ENCODE data around the gene FRA10AC1. TPM values are rescaled to one million over a fixed set of nuclear protein-coding genes. Genes with fewer than 3 reads are reported as not detected.

FRA10AC1 gene
- total and polyA plus RNA-seq, 7 donors: 6.4 to 15.0 (median 13.2) TPM

- Histone ChIP-seq H3K27me3 (ENCODE audit: insufficient read depth in 3 of 3, low read length in 2 of 3) (peaks cover 0 to 3% (median 0%) of the 10 kb centered on the region in 3 donors), H3K4me3 (no peak overlapping the region), H3K27ac (no peak overlapping the region), H3K4me1 (no peaks in the 10 kb centered on the region), H3K9me3 (no peaks in the 10 kb centered on the region), H3K36me3 (ENCODE audit: insufficient read depth in 1 of 2, low read depth in 1 of 2) (no peaks in the 10 kb centered on the region)
- ATAC-seq: no peak
- intact Hi-C loops (cut with DNase I): no loop called here
- TF ChIP-seq, protein P1, sequence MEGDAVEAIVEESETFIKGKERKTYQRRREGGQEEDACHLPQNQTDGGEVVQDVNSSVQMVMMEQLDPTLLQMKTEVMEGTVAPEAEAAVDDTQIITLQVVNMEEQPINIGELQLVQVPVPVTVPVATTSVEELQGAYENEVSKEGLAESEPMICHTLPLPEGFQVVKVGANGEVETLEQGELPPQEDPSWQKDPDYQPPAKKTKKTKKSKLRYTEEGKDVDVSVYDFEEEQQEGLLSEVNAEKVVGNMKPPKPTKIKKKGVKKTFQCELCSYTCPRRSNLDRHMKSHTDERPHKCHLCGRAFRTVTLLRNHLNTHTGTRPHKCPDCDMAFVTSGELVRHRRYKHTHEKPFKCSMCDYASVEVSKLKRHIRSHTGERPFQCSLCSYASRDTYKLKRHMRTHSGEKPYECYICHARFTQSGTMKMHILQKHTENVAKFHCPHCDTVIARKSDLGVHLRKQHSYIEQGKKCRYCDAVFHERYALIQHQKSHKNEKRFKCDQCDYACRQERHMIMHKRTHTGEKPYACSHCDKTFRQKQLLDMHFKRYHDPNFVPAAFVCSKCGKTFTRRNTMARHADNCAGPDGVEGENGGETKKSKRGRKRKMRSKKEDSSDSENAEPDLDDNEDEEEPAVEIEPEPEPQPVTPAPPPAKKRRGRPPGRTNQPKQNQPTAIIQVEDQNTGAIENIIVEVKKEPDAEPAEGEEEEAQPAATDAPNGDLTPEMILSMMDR (IDR thresholded peaks at IDR 0.05): no peak
- DNase-seq: no peak
- whole genome bisulfite sequencing, 3 donors: 72 to 80% (median 75%) methylated on average over 7 of the region's 7 CpGs
Measured at GRCh38 chr10:93620925-93621324, 81.5 kb downstream of the FRA10AC1 start.

Other genes starting within 250 kb of the FRA10AC1 start
- 1 to 10 TPM; 4.2 to 9.4 (median 5.8) TPM for gene MYOF, start 220.3 kb downstream of the FRA10AC1 start, total RNA-seq
- gene MYOF, start 220.3 kb downstream of the FRA10AC1 start, polyA plus RNA-seq: 1 to 10 TPM in 2 of 3 donors, under 1 TPM in 1; 0.70 to 3.6 (median 2.1) TPM
- under 1 TPM in 2 of 4 donors, not detected in 2; 0.10 to 0.29 TPM for gene CEP55, start 206.0 kb downstream of the FRA10AC1 start, total RNA-seq
- under 1 TPM in 2 of 3 donors, not detected in 1; 0.16 to 0.25 TPM for gene CEP55, start 206.0 kb downstream of the FRA10AC1 start, polyA plus RNA-seq
- under 1 TPM in 1 of 4 donors, not detected in 3; 0.07 TPM for gene FFAR4, start 135.9 kb downstream of the FRA10AC1 start, total RNA-seq
- under 1 TPM; 0.01 to 0.18 (median 0.08) TPM for gene FFAR4, start 135.9 kb downstream of the FRA10AC1 start, polyA plus RNA-seq
- 1 to 10 TPM; 1.0 to 2.8 (median 1.7) TPM for gene RBP4, start 101.4 kb downstream of the FRA10AC1 start, total RNA-seq
- 10 to 100 TPM in 1 of 3 donors, 1 to 10 TPM in 2; 1.2 to 13.6 (median 5.2) TPM for gene RBP4, start 101.4 kb downstream of the FRA10AC1 start, polyA plus RNA-seq
- gene PDE6C, start 90.1 kb downstream of the FRA10AC1 start, total RNA-seq: not detected
- not detected for gene PDE6C, start 90.1 kb downstream of the FRA10AC1 start, polyA plus RNA-seq
- gene LGI1, start 55.3 kb upstream of the FRA10AC1 start, total RNA-seq: 1 to 10 TPM; 1.3 to 7.3 (median 2.6) TPM
- 1 to 10 TPM in 2 of 3 donors, under 1 TPM in 1; 0.20 to 1.4 (median 1.4) TPM for gene LGI1, start 55.3 kb upstream of the FRA10AC1 start, polyA plus RNA-seq
- 1 to 10 TPM; 1.3 to 2.3 (median 2.1) TPM for gene SLC35G1, start 191.4 kb upstream of the FRA10AC1 start, total RNA-seq
- gene SLC35G1, start 191.4 kb upstream of the FRA10AC1 start, polyA plus RNA-seq: 1 to 10 TPM; 1.6 to 2.7 (median 2.5) TPM

Data from psoas muscle (tissue), 8 donors.